ENCODE measurements around the gene CGB1. TPM values are rescaled to one million over a fixed set of nuclear protein-coding genes. Genes with fewer than 3 reads are reported as not detected.
"Not testable (repeated sequence)": the region's sequence is repeated elsewhere in the genome, so short reads cannot be mapped to it uniquely, and the experiment has no call there.

Gene CGB1
- polyA plus RNA-seq, 1 donor from 2014 or later: not detected

- no peaks in the 10 kb centered on the region for H3K4me1 Mint-ChIP-seq
- H3K4me3 Mint-ChIP-seq: peak overlapping the region in 1 of 4 donors; percentile 17
- H3K36me3 Mint-ChIP-seq: no peaks in the 10 kb centered on the region
- no peak overlapping the region for H3K27ac Mint-ChIP-seq
- peaks cover 44% of the 10 kb centered on the region for H3K27me3 Mint-ChIP-seq
- H3K9me3 Mint-ChIP-seq: peaks cover 0 to 6% (median 4%) of the 10 kb centered on the region in 3 donors
Measured at GRCh38 chr19:49065905-49066512, 29.3 kb upstream of the CGB1 start.

GRCh38 chr19:49064768-49065611 is 28.3 kb upstream of the CGB1 start, which contains the start of gene NTF4:
Gene NTF4, minus strand, starts transcription at chr19:49064818. Its CDS starts 2,821 bp downstream, at chr19:49061997.
- H3K27me3 Mint-ChIP-seq: peaks cover 47% of the 10 kb centered on the region

GRCh38 chr19:49064029-49064629 is 27.4 kb upstream of the CGB1 start:
- Mint-ChIP-seq H3K4me1 (peaks cover 0 to 4% (median 3%) of the 10 kb centered on the region in 3 donors), H3K27me3 (peaks cover 47% of the 10 kb centered on the region), H3K27ac (no peak overlapping the region), H3K9me3 (peaks cover 0 to under 1% (median 0%) of the 10 kb centered on the region in 3 donors), H3K36me3 (peaks cover 3% of the 10 kb centered on the region), H3K4me3 (no peak overlapping the region)

More at GRCh38 chr19:49064768-49065611, 28.3 kb upstream of the CGB1 start, which contains the start of gene NTF4:
- Mint-ChIP-seq H3K27ac (no peak within 1 kb of the TSS), H3K4me3 (no peak within 1 kb of the TSS), H3K9me3 (peaks cover 0 to 6% (median 4%) of the 10 kb centered on the region in 3 donors), H3K36me3 (no peaks in the 10 kb centered on the region), H3K4me1 (no peaks in the 10 kb centered on the region)

GRCh38 chr19:49061445-49061844 is 24.8 kb upstream of the CGB1 start:
- Mint-ChIP-seq H3K4me3 (no peak overlapping the region), H3K27me3 (peaks cover 51% of the 10 kb centered on the region), H3K36me3 (peaks cover 3% of the 10 kb centered on the region), H3K27ac (no peak overlapping the region), H3K4me1 (peaks cover 4 to 14% (median 11%) of the 10 kb centered on the region in 3 donors), H3K9me3 (no peaks in the 10 kb centered on the region)

- Mint-ChIP-seq H3K27ac (peak overlapping the region in 1 of 3 donors; percentile 17), H3K4me1 (peaks cover 4 to 14% (median 11%) of the 10 kb centered on the region in 3 donors), H3K27me3 (peaks cover 50% of the 10 kb centered on the region), H3K36me3 (peaks cover 3% of the 10 kb centered on the region), H3K4me3 (peak overlapping the region in 2 of 4 donors; percentile 3 to 6), H3K9me3 (no peaks in the 10 kb centered on the region)
Measured at GRCh38 chr19:49061000-49061399, 24.3 kb upstream of the CGB1 start.

GRCh38 chr19:49059053-49059452 is 22.4 kb upstream of the CGB1 start:
- peak overlapping the region in 1 of 3 donors; percentile 80 for H3K27ac Mint-ChIP-seq
- H3K4me1 Mint-ChIP-seq: peaks cover 4 to 14% (median 11%) of the 10 kb centered on the region in 3 donors
- no peaks in the 10 kb centered on the region for H3K9me3 Mint-ChIP-seq
- H3K27me3 Mint-ChIP-seq: peaks cover 43% of the 10 kb centered on the region
- H3K4me3 Mint-ChIP-seq: peak overlapping the region in 1 of 4 donors; percentile 41
- H3K36me3 Mint-ChIP-seq: peaks cover 3% of the 10 kb centered on the region

- Mint-ChIP-seq H3K9me3 (no peaks in the 10 kb centered on the region), H3K27ac (peak overlapping the region in 1 of 3 donors; percentile 80), H3K4me3 (peak overlapping the region in 1 of 4 donors; percentile 87), H3K27me3 (peaks cover 46% of the 10 kb centered on the region), H3K4me1 (peaks cover 4 to 14% (median 11%) of the 10 kb centered on the region in 3 donors), H3K36me3 (peaks cover 3% of the 10 kb centered on the region)
Measured at GRCh38 chr19:49058562-49058961, 21.9 kb upstream of the CGB1 start.

GRCh38 chr19:49057636-49058234 is 21.0 kb upstream of the CGB1 start, which contains the start of gene CGB7:
Gene CGB7, minus strand, starts transcription at chr19:49057749. Its CDS starts 2,374 bp downstream, at chr19:49055375.
- Mint-ChIP-seq H3K4me3 (peak within 1 kb of the TSS; percentile 77 to 93 (median 84)), H3K36me3 (peaks cover 3% of the 10 kb centered on the region), H3K9me3 (no peaks in the 10 kb centered on the region), H3K27me3 (peaks cover 40% of the 10 kb centered on the region), H3K4me1 (peaks cover 4 to 14% (median 11%) of the 10 kb centered on the region in 3 donors), H3K27ac (peak within 1 kb of the TSS in 2 of 3 donors; percentile 31 to 80)

- Mint-ChIP-seq H3K27ac (peak overlapping the region in 1 of 3 donors; percentile 31), H3K27me3 (peaks cover 40% of the 10 kb centered on the region), H3K4me3 (peak overlapping the region; percentile 77 to 93 (median 84)), H3K4me1 (peaks cover 4 to 14% (median 11%) of the 10 kb centered on the region in 3 donors)
- not testable (repeated sequence) for H3K36me3 Mint-ChIP-seq, H3K9me3 Mint-ChIP-seq
Measured at GRCh38 chr19:49056902-49057596, 20.4 kb upstream of the CGB1 start.

GRCh38 chr19:49056101-49056901 is 19.6 kb upstream of the CGB1 start:
- H3K36me3 Mint-ChIP-seq: peaks cover 3% of the 10 kb centered on the region
- H3K27me3 Mint-ChIP-seq: peaks cover 35% of the 10 kb centered on the region
- H3K9me3 Mint-ChIP-seq: no peaks in the 10 kb centered on the region

GRCh38 chr19:49050376-49051033 is 13.8 kb upstream of the CGB1 start:
- not testable (repeated sequence) for H3K9me3 Mint-ChIP-seq, H3K27me3 Mint-ChIP-seq, H3K27ac Mint-ChIP-seq, H3K36me3 Mint-ChIP-seq, H3K4me1 Mint-ChIP-seq
- H3K4me3 Mint-ChIP-seq: peak overlapping the region in 1 of 4 donors; percentile 5

More at GRCh38 chr19:49056101-49056901, 19.6 kb upstream of the CGB1 start:
- peak overlapping the region; percentile 77 to 93 (median 84) for H3K4me3 Mint-ChIP-seq
- peak overlapping the region in 1 of 3 donors; percentile 31 for H3K27ac Mint-ChIP-seq
- peaks cover 4 to 14% (median 11%) of the 10 kb centered on the region in 3 donors for H3K4me1 Mint-ChIP-seq

- H3K36me3 Mint-ChIP-seq, H3K4me1 Mint-ChIP-seq, H3K4me3 Mint-ChIP-seq, H3K27me3 Mint-ChIP-seq, H3K27ac Mint-ChIP-seq, H3K9me3 Mint-ChIP-seq: not testable (repeated sequence)
Measured at GRCh38 chr19:49049834-49050233, 13.1 kb upstream of the CGB1 start.

GRCh38 chr19:49049011-49049410 is 12.3 kb upstream of the CGB1 start, which contains the start of gene CGB8:
Gene CGB8, minus strand, starts transcription at chr19:49049111. Its CDS starts 372 bp downstream, at chr19:49048739.
- not testable (repeated sequence) for H3K4me3 Mint-ChIP-seq, H3K4me1 Mint-ChIP-seq, H3K27ac Mint-ChIP-seq, H3K27me3 Mint-ChIP-seq, H3K9me3 Mint-ChIP-seq, H3K36me3 Mint-ChIP-seq

All from IgD-negative memory B cell (primary cell).